Colon (tissue), 2 donors: ENCODE results near the gene ZNF32.

ENCODE experiments used
- FAIRE-seq: peaks from 2 replicates; lab custom pipeline; 2012; peaks lifted over from hg19 to GRCh38; lab: Jason Lieb, UNC
- donor health status: control.
- donor health status: control.

The ZNF32 gene, protein sequence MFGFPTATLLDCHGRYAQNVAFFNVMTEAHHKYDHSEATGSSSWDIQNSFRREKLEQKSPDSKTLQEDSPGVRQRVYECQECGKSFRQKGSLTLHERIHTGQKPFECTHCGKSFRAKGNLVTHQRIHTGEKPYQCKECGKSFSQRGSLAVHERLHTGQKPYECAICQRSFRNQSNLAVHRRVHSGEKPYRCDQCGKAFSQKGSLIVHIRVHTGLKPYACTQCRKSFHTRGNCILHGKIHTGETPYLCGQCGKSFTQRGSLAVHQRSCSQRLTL

DNA sequence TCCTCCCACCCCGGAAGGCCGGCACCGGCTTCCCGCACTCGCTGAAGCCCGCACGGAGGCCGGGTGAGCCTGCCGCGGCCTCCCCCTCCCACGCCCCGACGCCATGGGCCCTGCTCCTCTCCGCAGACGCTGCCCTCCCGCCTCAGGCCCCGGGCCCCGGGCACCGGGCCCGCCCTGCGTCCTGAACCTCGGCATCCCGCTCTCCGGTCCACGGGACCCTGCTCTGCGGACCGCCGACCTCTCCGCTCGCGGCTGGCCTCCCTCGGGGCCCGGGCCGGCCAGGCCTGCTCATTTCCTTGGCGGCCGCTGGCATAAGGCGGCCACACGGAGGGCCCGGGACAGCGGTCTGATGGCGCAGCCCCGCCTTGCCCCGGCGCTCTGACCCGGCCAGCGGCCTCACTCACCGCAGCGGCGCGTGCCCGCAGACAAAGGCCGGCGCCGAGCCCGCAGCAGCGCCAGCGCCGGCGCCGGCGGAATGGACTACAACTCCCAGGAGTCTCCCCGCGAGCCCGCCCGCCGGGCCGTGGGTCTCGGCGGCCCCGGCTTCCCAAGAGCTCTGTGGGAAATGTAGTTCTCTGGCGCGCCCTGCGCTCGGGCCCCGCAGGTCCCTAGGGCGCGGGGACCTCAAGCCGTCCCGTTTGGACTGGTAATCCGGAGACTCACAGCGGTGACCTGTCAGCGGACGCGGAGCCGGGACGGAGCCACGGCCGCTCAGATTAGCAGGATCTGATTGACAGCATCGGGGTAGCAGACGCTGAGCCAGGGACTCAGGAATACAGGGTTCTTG lies at the start of gene ZNF32:
ZNF32 (minus strand) TSS at position 484 of the 787 bp plus-strand sequence. CDS start 2,748 bp downstream, outside the sequence.
- no peak for FAIRE-seq

DNA sequence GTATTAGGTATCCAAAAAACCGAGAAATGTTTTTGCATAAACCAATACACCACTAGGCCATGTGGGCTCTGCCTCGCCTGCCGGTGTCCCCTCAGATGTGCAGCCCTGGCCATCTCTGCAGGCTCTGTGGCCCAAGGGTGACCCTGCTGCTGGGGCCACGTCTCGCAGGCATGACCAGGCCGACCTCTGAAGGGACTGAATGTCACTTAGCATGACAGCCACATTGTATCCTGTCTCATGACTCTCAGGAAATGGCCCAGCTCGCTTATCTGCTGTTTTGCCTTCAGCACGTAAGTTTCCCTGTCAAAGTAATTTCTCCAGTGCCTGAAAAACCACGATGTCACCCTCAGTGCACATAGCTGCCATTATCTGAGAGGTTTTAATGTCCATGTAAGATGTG lies 49.5 kb upstream of the ZNF32 start:
- FAIRE-seq: no peak

DNA sequence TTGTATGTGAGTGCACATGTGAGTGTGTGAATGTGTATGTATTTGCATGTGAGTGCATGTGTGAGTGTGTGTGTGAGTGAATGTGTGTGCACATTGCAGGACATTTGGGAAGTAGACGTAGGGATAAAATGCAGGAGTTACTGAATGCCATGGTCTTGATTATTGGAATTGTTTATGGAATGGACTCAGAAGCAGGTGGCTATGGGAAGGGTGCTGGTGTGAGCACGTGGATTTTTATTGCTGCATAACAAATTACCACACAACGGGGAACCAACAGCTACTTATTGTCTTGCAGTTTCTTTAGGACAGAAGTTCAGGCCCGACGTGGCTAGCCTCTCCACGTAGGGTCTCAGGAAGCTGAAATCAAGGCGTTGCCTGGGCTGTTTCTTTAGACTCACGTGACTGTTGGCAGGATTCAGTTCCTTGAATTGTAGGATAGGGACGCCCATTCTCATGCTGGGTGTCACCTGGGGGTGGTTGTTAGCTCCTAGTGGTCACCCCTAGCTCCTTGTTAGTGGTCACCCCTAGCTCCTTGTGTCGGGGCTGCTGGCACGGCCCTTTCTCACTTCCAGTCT lies 48.3 kb upstream of the ZNF32 start:
- FAIRE-seq: no peak

DNA sequence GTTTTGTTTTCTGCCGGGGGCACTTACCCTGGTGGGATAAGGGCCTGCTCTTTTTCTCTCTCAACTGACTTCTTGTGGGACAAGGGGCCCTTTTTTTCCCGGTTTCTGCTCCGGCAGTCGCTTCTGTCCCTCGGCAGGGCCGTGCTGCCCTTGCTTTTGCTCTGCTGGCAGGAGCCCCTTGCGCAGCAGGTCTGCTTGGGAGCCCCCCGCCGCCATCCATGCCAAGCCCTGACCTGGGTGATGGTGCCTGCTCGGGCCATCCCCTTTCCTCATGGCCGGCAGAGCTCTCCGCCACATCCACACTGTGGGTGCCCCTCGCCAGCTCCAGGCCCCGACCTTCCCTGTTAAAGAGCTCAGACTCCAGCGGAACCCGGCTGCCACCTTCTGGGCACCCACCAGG lies 47.0 kb upstream of the ZNF32 start:
- no peak for FAIRE-seq

DNA sequence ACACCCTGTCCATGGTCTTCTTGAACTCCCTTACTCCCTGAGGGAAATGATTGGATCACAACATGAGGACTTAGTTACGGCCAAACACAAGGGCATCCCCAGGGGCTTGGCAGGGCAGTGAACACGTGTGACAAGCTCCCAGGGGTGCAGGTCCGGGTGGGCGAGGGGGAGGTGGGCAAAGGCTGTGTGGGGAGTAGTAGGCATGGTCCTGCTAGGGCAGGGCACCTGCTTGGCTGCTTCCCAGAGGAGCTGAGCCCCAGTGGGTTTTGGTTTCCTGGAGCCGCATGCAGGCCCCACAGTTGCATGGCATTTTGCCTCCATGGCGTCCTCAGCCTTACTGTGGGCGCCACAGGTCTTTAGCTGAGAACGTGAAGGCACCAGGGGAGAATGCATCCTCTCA lies 46.6 kb upstream of the ZNF32 start:
- no peak for FAIRE-seq

DNA sequence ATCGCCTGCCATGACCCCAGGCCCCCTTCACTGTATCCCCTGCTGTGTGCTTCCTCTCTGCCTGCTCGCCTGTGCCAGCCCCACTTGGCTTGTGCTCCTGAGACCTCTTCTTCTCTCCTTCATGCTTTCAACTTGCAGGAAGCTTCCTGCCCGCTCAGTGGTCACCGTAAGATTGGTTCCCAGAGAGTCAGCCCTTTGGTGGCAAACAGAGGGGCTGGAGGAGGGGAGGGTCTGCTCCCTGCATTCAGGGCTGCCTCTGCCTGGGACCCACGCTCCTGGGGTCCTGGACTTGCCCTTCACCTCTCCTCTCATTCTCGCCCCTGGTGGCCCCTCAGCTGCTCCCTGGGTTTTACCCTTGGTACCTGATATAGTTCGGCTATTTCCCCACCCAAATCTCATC lies 45.8 kb upstream of the ZNF32 start:
- no peak for FAIRE-seq

DNA sequence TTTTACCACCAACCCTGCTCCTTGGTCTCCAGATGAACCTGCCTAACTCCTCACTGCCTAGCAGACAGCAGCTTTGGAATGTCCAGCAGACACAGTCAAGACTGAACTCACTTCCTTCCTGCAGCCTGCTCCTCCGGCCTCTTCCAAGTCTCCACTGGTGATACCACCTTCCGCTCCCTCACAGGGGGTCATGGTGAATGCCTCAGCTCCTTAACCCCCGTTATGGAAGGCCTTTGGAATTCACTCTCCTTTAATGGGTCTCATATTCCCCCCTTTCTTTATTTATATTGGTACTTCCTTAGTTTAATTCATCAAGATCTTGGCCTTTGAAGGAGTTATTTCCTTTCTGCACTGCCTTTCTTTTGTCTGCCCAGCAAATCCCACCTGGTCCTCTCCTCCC lies 44.9 kb upstream of the ZNF32 start:
- FAIRE-seq: no peak

DNA sequence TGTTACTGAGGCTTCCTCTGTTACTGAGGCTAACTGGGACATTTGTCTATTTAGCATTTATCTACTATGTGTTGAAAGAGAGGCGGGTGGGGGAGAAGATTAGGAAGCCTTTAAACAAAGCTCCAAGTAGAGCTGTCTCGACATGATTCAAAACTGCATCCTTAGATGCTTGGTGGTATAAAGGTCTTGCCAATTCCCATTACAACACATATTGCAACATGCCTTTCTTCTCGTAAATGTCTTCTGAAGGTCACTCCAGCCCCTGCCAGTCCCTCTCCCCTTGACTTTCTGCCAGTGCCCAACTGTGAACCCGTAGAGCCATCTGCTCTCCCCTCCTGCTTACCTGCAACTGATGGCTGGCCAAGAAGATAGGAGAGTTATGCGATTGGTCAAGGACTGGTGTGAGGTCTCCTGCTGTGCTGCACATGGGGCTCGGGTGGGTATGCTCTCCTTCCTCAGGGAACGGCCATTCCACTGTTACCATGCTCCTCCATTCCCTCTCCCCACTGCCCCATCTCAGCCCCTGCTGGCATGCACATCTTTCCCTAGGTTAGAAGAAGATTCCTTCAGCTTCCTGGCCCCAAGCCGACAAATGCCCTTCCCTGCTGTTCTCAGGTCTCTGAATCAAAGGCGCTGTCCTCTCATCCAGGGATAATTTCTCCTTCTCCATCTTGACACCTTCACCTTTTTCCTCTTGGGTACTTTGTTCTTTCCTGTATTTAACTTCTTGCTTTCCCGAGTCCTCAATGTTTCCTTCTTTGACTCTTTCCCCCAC lies 43.6 kb upstream of the ZNF32 start:
- FAIRE-seq: no peak

DNA sequence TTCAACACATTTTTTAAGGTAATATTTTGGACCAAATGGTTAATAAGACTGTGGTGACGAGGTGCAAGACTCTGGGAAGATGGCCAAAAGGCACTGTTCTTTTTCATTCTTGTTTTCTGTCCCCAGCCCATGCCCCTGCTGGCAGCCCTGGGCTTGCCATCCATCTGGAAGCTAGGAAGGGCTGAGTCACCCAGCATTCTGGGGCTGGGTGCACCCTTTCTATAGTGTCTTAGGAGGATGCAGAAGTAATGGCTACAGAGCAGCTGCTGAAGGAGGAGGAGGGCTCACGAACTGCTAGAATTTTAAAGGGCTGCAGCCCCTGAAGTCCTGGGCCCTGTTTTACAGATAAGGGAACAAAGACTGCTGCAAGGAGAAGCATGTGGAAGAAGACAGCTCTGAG lies 42.8 kb upstream of the ZNF32 start:
- no peak for FAIRE-seq

DNA sequence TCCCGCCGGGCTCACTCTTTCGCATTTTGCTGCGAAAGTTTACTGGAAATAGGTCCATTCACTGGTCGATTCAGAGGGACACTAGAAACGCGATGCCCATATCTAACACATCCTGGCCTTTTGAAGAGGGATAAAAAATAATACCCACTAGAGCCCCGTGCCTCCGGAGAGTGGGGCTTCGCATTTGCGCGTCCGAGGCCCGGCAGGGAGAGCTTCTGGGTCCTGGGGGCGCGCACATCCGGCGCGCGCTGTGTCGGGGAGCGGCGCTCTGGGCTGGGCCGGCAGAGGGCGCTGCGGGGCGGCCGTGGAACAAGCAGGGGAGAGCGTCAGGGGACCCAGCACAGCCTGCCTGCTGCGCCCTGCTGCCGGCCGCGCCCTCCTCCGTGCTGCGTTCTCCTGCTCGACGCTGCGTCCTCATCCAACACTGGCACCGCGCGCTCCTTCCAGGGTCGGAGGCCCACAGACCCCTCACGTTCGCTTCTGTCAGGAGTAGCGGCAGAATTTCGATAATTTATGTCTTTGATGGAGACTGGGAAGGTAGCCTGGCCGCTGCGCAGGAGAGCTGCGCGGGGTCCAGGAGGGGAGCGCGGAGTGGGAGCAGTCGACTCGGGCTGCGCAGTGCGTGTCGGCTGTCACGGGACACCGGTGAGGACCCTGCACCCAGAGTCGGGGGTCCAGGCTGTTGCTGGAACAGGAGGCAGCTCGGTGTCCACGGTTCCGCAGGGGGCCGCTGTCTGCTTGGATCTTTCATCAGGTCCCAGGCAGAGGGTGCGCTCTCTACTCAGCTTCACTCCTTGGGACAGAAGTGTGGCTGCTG lies 41.5 kb upstream of the ZNF32 start:
- FAIRE-seq: no peak

DNA sequence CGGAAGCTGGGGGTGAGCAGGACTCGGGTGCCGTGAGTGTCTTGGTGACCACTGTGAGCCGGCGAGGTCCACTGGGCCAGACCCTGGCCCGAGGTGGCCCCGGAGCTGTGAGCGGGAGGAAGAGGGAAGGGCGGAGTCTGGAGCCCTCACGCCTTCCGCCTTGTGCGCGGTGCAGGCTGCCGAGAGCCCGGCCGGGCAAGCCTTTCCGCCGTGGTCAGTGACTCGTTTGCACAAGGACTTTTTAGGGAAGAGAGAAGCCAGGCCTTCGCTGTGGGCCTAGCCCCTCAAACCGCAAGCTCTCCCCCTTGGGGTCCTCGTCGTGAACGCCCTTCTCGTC lies 40.9 kb upstream of the ZNF32 start:
- FAIRE-seq: no peak

DNA sequence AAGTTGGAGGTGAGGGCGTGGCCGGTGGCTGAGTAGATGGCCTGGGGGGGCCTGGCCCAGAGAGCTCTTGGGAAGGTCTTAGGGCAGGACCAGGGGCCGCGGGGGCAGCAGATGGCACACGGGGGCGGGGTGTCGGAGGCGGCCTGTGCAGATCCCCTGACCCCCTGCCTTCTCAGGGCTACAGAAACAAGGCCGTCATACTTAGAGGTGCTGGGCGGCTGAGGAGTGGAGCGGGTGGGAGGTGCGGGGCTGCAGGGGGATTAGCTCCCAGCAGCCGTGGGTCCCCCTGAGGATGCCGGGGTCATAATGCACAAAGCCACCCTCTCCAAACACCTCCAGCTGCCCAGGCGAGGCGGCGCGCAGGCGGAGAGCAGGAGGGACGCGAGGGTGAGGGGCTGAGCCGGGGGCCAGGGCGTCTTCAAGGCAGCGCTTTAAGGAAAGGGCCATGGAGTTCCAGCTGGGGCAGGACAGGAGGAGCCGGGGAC lies 40.4 kb upstream of the ZNF32 start:
- FAIRE-seq: no peak

DNA sequence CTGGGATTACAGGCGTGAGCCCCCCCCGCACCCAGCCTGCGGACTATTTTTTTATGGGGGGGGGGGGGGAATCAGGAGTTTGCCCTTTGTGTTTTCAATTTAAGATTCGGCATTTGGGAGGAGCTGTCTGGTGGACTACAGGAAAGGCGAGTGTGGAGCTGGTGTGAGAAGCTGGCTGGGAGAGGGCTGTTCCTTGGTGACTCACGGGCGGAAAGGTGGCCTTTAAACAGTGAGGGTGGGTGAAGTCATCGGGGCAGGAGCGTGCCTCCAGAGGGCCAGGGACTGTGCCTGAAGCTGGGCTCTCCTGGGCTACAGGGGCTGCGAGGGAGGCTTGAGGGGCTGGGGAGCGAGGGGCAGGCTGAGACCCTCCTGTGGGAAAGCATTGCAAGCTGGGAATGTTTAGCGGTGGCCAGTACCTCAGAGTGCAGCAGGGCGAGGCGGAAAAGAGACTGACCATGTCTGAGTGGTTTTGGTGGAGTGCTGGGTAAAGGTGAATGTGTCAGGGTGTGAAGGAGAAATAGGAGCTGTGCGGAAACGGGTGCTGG lies 39.7 kb upstream of the ZNF32 start:
- no peak for FAIRE-seq

DNA sequence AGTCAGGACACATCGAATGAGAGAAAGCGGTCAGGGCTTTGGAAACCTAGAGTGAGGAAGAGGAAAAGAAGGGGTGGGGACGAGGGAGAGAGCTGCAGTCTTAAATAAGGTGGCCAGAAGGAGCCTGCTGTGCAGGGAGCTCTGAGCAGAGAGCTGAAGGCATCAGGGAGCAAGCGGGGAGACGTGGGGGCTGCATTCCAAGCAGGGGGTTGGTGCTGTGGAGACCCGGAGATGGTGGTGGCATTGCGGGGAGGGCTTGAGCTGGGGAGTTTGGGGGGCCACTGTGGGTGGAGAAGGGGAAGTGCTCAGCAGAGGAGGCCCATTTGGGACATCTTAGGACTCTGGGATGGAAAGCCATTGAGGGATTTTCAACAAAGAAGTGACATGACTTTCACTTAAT lies 38.7 kb upstream of the ZNF32 start:
- no peak for FAIRE-seq

DNA sequence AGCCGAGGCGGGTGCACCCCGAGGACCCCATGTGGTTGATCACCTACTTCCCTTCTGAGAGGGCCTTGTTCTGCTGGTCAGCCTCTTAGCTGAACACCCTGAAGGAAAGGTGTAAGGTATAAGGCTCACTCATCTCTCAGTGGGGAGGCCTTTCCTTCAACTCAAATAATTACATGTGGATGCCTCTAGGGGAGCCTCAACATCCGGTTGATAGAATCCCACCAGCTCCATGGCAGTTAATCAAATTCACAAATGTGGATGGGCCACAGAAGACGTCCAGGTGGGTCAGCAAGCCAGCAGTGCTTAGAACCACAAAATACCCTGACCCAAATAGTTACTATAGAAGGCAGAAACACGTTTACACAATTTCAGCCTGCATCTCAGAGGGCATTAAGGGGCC lies 37.7 kb upstream of the ZNF32 start:
- no peak for FAIRE-seq

DNA sequence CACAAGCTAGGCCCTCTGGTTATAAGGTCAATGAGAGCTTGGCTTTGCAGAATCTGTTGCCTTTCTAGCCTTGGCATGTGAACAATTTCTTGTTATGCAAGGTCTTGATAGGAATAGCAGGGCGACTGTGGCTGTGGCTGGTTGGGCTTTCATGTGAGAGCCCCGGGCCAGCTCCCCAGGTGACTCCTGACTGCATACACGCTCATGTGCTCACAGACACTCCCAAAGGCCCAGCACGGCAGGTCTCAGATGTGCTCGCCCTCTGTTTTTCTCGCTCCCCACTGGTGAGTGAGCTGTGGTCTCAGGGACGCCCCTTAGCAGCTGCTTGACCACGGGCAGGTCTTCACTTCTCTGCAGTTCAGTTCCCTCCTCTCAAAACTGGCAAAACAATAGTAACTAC lies 37.1 kb upstream of the ZNF32 start:
- no peak for FAIRE-seq

DNA sequence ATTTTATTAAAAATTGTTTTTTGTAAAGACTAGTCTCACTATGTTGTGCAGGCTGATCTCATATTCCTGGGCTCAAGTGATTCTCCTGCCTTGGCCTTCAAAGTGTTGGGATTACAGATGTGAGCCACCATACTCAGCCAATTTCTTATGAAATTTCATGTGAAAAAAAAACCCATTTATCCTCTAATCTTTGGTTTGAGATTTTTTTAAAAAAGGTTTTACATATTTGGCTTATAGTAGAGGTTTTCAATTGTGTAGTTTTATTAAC lies 35.5 kb upstream of the ZNF32 start:
- FAIRE-seq: no peak

DNA sequence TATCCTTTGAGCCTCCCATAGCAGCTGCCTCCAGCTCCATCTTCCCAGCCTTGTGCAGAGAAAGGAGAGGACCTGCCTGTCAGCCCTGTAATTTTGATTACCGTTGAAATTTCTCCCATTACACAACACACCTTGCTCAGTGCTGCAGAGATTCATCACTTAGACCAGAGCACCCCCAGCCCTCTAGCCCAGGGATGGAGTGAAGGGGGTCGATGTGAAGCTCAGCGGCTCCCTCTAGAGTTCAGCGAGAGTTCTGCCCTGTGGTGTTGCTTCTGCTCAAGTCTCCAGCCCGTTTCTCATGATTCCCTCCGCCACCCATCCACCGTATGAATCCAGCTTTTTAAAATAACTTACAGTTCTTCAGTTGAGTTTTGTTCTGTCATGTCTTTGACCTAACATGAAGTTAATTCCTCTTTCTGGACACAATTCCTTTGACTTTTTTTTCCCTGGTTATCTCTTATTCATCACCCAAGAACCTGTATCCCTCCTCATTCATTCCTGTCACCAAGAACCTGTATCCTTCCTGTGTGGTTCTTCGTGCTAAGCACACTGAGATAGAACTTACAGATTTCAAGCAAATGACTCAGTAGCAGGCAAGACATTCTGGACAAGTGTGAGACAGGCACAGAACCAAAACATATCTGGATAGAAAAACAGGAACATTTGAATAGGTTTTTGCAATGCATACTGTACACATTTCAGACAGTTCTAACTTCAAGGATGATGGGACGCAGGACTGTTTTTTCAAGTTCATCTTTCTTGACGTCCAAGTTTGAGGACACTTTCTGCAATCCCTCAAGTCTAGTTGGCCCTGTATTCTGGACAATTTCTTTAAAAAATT lies 35.0 kb upstream of the ZNF32 start:
- no peak for FAIRE-seq

DNA sequence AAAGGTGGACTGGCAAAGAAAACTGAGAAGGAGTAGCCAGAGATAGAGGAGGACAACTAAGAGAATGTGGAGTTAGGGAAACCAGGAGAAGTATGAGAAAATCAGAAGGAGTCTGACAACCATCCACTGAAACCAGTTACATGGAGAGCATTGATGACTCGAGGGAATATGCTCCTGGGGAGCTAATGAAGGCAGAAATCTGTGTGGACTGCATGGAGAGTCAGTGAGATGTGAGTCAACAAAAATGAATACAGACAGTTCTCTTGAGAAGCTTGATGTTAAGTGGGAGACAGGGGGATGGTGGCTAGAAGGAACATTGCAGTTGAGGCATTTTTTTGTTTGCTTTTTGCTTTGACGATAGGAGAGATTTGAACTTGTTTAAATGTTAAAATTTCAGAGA lies 34.3 kb upstream of the ZNF32 start:
- no peak for FAIRE-seq

DNA sequence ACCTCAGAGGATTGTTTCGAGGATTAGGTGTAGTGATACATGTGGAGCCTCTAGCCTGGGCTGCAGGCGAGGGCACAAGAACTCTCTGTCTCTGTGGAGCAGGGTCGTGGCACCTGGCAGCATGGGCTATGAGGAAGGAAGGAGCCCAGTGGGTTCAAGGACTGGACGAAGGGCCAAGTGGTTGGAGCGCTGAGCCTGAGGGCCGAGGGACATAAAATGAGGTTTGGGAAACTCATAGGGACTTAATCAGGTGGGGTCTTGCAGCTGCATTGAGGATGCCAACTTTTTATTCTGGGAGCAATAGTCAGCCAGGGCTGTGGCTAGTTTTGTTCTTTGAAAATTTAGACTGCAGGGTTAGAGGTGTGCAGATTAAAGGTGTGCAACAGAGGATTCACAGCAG lies 33.0 kb upstream of the ZNF32 start:
- FAIRE-seq: no peak

DNA sequence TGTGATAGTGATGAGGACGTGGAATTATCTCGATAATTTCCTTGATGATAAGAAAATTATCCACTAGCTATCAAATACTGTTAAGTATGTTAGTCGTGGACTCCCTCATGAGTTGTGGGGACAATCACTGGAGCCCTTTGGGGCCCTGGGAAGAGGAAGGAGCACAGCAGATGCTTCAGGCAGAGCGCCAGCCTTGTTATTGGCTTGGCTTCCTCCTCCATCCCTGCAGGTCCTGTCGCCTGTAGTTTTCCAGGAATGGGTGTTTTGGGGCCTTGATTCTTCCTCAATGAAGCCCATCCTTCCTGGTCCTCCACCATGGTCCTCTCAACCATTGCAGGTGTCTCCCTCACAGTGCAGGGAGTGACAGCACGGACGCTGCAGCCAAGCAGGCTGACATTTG lies 32.5 kb upstream of the ZNF32 start:
- no peak for FAIRE-seq
